Measurements from ENCODE around the gene TNRC6B. TPM values are rescaled to one million over a fixed set of nuclear protein-coding genes. Genes with fewer than 3 reads are reported as not detected.
A peak's percentile ranks its signal among the peaks of the same experiment; 100 is the strongest.

TNRC6B gene
- total and polyA plus RNA-seq, 2 of the 13 experiments (the other 11 are each of a cell fraction or from before 2014, with no cell fraction given), result 8.9 to 13.2 TPM

DNA sequence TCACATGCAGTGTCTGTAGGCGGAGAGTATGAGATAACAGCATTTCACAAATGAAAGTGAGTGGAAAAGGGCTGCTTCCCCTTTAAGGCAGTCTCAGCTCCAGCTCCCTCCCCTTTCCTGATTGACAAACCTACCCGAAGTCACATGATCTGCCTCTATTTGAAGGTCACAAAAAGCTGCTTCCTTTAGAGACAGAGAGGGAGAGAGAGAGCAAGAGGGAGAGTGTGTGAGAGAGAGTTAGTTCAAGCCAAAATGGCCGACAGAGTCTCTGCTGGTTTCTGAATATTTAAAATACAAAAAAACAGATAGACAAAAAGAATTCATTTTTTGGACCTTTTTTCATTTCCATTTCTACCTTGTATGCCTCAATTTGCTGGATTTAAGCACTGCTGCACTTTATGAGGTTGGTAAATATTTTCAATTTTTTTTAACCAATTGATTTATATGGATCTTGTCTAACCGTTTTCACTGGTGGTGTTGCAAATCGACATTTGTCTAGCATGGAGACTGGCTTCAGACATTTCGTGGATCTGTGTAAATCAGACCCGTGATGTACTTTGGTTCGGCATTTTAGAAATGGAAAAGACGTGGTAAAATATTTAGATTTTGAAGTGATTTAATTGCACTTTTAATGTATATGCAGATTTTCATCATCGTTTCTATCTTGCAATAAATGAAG lies at the start of gene TNRC6B (continued):
- TF ChIP-seq, protein P1, sequence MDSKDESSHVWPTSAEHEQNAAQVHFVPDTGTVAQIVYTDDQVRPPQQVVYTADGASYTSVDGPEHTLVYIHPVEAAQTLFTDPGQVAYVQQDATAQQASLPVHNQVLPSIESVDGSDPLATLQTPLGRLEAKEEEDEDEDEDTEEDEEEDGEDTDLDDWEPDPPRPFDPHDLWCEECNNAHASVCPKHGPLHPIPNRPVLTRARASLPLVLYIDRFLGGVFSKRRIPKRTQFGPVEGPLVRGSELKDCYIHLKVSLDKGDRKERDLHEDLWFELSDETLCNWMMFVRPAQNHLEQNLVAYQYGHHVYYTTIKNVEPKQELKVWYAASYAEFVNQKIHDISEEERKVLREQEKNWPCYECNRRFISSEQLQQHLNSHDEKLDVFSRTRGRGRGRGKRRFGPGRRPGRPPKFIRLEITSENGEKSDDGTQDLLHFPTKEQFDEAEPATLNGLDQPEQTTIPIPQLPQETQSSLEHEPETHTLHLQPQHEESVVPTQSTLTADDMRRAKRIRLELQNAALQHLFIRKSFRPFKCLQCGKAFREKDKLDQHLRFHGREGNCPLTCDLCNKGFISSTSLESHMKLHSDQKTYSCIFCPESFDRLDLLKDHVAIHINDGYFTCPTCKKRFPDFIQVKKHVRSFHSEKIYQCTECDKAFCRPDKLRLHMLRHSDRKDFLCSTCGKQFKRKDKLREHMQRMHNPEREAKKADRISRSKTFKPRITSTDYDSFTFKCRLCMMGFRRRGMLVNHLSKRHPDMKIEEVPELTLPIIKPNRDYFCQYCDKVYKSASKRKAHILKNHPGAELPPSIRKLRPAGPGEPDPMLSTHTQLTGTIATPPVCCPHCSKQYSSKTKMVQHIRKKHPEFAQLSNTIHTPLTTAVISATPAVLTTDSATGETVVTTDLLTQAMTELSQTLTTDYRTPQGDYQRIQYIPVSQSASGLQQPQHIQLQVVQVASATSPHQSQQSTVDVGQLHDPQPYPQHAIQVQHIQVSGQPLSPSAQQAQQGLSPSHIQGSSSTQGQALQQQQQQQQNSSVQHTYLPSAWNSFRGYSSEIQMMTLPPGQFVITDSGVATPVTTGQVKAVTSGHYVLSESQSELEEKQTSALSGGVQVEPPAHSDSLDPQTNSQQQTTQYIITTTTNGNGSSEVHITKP (CRISPR knock-in tag; IDR thresholded peaks at IDR 0.05; ENCODE audit: low read depth), result peak; percentile 54; the same call in 1 of the 2 replicates
- TF ChIP-seq, protein P2, sequence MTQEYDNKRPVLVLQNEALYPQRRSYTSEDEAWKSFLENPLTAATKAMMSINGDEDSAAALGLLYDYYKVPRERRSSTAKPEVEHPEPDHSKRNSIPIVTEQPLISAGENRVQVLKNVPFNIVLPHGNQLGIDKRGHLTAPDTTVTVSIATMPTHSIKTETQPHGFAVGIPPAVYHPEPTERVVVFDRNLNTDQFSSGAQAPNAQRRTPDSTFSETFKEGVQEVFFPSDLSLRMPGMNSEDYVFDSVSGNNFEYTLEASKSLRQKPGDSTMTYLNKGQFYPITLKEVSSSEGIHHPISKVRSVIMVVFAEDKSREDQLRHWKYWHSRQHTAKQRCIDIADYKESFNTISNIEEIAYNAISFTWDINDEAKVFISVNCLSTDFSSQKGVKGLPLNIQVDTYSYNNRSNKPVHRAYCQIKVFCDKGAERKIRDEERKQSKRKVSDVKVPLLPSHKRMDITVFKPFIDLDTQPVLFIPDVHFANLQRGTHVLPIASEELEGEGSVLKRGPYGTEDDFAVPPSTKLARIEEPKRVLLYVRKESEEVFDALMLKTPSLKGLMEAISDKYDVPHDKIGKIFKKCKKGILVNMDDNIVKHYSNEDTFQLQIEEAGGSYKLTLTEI (CRISPR knock-in tag; conservative IDR thresholded peaks at IDR 0.05), result no peak
- TF ChIP-seq, protein P3, sequence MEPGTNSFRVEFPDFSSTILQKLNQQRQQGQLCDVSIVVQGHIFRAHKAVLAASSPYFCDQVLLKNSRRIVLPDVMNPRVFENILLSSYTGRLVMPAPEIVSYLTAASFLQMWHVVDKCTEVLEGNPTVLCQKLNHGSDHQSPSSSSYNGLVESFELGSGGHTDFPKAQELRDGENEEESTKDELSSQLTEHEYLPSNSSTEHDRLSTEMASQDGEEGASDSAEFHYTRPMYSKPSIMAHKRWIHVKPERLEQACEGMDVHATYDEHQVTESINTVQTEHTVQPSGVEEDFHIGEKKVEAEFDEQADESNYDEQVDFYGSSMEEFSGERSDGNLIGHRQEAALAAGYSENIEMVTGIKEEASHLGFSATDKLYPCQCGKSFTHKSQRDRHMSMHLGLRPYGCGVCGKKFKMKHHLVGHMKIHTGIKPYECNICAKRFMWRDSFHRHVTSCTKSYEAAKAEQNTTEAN (CRISPR knock-in tag; conservative IDR thresholded peaks at IDR 0.05), result 0 out of 2 replicates have a peak, but pooled peaks have one; percentile 36
- TF ChIP-seq THAP11 (CRISPR knock-in tag; IDR thresholded peaks at IDR 0.05) (peak; percentile 84), BRD4 (CRISPR knock-in tag; IDR thresholded peaks at IDR 0.05) (peak; percentile 58; the same call in 1 of the 2 replicates), ZNF510 (CRISPR knock-in tag; IDR thresholded peaks at IDR 0.05; ENCODE audit: low read depth) (no peak), KMT2A (CRISPR knock-in tag; IDR thresholded peaks at IDR 0.05) (peak; percentile 59; the same call in 1 of the 2 replicates), CREM (IDR thresholded peaks at IDR 0.05) (peak; percentile 25; the same call in 1 of the 2 replicates), CREM (CRISPR knock-in tag; IDR thresholded peaks at IDR 0.05) (no peak)
- TF ChIP-seq, protein P4, sequence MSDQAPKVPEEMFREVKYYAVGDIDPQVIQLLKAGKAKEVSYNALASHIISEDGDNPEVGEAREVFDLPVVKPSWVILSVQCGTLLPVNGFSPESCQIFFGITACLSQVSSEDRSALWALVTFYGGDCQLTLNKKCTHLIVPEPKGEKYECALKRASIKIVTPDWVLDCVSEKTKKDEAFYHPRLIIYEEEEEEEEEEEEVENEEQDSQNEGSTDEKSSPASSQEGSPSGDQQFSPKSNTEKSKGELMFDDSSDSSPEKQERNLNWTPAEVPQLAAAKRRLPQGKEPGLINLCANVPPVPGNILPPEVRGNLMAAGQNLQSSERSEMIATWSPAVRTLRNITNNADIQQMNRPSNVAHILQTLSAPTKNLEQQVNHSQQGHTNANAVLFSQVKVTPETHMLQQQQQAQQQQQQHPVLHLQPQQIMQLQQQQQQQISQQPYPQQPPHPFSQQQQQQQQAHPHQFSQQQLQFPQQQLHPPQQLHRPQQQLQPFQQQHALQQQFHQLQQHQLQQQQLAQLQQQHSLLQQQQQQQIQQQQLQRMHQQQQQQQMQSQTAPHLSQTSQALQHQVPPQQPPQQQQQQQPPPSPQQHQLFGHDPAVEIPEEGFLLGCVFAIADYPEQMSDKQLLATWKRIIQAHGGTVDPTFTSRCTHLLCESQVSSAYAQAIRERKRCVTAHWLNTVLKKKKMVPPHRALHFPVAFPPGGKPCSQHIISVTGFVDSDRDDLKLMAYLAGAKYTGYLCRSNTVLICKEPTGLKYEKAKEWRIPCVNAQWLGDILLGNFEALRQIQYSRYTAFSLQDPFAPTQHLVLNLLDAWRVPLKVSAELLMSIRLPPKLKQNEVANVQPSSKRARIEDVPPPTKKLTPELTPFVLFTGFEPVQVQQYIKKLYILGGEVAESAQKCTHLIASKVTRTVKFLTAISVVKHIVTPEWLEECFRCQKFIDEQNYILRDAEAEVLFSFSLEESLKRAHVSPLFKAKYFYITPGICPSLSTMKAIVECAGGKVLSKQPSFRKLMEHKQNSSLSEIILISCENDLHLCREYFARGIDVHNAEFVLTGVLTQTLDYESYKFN (CRISPR knock-in tag; conservative IDR thresholded peaks at IDR 0.05), result 0 out of 2 replicates have a peak, but pooled peaks have one; percentile 9
- TF ChIP-seq, protein P5, sequence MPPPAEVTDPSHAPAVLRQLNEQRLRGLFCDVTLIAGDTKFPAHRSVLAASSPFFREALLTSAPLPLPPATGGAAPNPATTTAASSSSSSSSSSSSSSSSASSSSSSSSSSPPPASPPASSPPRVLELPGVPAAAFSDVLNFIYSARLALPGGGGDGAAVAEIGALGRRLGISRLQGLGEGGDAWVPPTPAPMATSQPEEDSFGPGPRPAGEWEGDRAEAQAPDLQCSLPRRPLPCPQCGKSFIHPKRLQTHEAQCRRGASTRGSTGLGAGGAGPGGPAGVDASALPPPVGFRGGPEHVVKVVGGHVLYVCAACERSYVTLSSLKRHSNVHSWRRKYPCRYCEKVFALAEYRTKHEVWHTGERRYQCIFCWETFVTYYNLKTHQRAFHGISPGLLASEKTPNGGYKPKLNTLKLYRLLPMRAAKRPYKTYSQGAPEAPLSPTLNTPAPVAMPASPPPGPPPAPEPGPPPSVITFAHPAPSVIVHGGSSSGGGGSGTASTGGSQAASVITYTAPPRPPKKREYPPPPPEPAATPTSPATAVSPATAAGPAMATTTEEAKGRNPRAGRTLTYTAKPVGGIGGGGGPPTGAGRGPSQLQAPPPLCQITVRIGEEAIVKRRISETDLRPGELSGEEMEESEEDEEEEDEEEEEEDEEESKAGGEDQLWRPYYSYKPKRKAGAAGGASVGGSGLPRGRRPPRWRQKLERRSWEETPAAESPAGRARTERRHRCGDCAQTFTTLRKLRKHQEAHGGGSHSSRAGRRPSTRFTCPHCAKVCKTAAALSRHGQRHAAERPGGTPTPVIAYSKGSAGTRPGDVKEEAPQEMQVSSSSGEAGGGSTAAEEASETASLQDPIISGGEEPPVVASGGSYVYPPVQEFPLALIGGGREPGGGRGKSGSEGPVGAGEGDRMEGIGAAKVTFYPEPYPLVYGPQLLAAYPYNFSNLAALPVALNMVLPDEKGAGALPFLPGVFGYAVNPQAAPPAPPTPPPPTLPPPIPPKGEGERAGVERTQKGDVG (CRISPR knock-in tag; IDR thresholded peaks at IDR 0.05; ENCODE audit: borderline replicate concordance), result no peak
